Middle frontal gyrus (tissue), 1 donor: ENCODE results near the gene FER.

Experiments used
- DNase-seq: peaks from one replicate; pipeline ENCODE4 v3.0.0-alpha.2; 2015; ENCODE audit warnings: low spot score; ENCODE audit errors: extremely low spot score

Gene FER

DNA sequence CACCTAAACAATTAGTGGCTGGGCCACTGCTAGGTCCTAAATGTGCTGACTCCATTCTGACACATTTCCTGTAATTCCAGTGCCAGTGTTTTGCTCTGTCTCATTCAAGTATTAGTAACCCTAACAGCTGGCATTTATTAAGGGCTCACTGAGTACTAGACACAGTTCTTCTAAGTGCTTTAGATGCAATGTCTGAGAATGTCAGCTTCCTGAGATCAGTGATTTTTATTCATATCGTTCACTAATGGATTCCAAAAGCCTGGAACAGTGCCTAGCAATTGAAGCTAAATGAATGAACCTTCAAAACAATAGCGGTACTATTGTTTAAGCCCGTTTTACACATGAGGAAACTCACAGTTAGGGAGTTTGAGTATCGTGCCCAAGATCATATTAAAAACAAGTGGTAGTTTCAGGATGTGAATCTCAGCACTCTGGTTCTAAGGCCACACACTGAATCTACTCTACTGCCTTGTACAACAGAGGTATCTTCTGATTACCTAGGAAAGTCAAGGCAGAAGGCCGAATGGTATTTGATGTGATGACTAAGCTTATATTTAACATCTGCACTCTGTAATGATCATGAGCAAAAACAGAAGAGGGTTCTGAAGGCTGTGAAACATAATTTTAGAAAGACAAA lies 358.1 kb downstream of the FER start:
- DNase-seq: no peak

DNA sequence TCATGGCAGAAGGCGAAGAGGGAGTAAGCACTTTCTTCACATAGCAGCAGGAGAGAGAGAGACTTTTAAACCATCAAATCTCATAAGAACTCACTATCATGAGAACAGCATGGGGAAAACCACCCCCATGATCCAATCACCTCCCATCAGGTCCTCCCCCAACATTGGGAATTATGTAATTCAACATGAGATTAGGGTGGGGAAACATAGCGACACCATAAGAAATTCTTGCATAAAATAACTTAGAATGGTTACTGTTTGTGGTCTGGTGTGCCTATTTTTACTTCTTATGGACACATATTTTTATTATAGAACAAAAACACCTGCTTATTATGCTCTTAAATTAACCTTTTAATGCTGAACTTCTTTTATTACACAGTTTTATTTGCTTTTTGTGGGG lies 364.0 kb downstream of the FER start:
- no peak for DNase-seq

DNA sequence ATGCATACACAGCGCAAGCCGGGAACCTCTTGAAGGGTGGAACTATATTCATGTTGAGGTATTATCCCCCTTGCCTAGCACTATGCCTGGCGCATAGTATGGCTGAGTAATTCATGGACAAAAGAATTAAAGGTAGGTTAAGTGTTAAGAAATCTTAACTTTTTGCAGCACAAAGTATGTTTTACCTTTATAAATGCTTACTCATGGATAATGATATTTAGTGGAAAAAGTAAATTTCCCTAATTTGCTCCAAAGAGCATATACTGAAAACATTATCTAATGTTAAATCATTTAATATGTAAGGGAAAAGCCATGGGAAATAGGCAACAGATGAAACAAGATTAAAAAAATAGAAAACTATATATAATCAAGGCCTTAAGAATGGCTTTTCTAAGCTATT lies 365.9 kb downstream of the FER start:
- DNase-seq: no peak

DNA sequence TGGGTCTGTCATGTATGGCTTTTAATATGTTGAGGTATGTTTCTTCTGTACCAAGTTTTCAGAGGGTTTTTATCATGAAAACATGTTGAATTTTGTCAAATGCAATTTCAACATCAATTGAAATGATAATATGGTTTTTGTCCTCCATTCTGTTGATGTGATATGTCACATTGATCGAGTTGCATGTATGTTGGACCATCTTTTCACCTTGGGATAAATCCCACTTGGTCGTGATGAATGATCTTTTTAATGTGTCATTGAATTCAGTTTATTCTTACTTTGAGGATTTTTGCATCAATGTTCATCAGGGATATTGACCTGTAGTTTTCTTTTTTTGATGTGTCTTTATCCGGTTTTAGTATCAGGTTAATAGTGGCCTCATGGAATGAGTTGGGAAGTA lies 373.5 kb downstream of the FER start:
- no peak for DNase-seq

- DNase-seq: no peak
Measured at GRCh38 chr5:109125755-109126429, 378.2 kb downstream of the FER start.

DNA sequence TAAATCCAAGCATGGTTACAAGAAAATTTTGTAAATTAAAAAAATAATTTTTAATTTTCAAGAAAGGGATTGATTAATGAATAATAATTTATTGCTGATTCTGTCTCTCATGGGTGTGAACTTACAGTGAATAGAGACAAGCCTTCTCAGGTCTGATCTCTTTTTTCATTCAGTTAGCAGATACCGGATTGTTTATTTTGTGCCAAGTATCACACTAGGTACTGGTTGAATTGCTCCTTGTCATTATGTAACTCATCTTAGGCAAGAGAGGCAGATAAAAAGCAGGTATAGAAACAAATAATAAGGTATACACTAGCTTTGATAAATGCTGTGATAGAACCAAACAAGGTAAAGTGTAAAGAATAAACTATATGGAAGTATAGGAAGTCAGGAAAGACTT lies 378.8 kb downstream of the FER start:
- DNase-seq: no peak

DNA sequence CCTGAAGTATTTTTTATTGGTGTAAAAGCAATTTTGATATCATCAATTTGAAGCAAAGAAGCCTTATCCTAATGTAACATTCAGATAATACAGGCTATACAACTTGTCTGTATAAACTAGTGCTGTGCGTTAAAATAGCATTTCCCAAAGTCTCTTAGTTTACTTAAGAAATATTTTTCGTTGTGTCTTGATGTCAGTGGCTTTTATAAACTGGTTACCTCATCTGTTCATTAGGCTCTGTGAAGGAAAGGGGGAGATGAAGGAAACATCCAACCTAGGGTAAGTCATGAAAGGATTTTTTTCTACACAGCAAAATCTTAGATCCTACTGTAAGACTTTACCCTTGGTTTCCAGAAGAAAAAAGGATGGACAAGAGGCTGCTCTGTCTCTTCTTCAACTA lies 389.2 kb downstream of the FER start:
- DNase-seq: no peak

DNA sequence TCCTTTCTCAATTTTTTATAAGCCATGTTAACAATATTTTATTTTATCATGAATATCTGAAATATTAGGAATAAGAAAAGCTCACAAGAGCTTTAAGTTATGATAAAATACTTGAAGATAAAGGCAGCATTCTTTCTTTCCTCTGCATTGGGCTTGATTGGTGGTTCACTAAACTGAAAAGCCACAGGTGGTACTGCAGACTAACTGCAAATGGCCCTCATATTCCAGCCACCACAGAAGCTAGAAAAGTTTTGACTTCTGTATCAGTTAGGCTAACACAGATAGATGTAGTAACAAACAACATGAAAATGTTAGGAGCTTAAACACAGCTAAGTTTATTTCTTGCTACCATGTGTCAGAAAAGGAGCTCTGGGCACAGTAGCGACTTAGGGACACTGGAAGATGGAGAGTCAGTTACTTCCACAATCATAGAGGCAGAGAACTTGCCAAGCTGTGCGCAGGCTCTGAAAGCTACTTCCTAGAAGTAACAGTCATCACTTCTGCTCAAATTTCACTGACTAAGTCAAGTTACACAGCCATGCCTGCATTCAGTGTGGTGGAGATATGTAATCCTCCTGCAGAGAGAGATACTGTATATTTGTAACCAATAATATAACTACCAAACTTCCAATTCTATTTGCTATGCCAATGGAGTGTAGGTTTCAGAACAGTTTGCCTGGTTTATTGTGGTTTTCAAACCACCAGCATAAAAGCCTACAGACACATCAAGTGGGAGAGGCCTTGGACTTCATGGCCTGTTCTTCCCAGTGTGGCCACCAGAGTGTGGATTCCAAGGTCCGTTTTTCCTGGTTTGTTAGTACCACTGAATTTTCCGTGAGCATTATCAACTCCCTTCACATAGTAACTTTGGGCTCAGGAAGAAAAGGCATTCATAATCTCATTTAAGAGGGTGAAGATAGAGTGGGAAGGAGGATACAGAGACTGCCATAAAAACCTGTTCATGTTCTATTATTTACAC lies 393.8 kb downstream of the FER start:
- DNase-seq: no peak

GRCh38 chr5:109143031-109143430 lies 395.3 kb downstream of the FER start:
- no peak for DNase-seq

- DNase-seq: no peak
Measured at GRCh38 chr5:109145139-109145538, 397.4 kb downstream of the FER start.

- DNase-seq: no peak
Measured at GRCh38 chr5:109146591-109146990, 398.9 kb downstream of the FER start.

DNA sequence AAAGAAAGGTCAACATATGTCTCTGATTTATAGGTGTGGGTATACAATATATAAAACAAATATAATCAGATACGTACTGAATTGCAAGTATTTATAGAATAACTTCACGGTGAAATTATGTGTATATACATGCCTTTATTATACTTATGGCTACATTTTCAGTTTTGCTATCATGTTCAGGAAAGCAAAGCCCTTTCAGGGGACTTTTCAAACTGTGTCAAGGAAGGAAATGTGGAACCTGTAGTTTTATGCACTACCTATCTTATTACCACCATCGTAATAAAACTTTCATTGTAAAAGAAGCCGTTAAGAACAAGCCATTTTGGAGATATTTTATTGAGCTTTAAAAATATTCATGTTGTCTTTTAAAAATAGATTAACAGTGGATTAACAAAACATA lies 404.9 kb downstream of the FER start:
- no peak for DNase-seq

- no peak for DNase-seq
Measured at GRCh38 chr5:109155625-109156024, 407.9 kb downstream of the FER start.

DNA sequence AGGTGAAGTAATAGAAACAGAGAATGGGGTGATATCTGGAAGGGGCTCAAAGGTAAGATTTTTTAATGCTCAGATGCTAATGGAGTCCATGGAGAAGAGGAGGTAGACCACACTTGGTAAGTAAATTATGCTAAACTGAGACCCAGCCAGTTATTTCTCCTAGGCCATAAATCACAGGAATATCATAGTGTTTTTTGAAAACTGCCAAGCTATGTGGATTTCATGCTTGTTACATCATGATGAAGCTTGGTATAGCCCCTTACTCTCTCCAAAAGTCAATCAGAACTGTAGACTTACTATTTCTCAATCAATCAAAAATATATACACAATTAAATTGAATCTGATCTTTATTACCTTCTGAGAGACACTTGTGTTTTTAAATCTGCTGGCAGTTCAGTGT lies 409.2 kb downstream of the FER start:
- no peak for DNase-seq

DNA sequence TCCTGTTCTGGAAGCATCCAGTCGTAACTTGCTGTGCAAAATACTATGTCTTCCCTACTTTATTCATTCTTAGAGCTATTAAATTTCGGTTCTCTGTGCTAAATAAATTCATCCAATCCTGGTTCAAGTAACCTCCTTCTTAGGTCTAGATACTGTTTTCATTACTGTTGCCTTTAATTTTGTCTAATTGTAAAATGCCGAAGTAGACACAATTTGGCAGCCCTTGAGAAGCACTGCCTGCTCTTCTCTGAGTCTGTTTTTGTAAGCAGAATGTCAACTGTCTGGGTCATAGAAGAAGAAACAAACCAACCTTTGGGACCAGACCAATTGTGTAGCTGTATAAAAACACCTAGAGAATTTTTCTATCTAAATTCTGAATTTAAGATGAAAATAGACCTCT lies 412.8 kb downstream of the FER start:
- no peak for DNase-seq

DNA sequence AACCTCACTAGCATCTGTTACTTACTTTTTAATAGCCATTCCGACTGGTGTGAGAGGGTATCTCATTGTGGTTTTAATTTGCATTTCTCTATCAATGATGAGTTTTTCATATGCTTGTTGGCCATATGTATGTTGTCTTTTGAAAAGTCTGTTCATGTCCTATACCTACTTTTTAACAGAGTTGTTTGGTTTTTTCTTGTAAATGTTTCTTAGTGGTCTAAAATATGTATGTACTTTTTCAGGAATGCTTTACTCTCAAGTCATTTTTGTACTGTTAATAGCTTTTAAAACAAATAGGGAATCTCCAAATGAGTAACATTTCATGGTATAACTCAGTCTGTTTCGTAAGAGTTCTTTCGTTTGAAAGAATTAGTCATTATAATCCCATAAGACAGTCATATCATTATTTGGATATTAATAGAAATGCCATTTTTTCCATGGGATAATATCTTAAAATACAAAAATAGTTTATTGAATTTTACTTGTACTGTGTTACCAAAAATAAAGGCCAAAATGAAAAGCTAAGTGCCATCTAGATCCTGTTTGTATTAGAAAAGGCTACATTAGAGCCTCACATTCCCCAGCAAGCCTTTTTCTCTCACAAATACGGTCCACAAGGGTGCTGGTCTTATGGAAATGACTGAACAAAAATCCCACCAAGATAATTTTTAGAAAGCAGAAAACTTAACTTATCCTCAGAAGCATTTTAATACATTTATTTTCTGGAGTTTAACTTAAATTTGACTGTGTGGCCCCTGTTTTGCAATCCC lies 414.4 kb downstream of the FER start:
- DNase-seq: no peak

DNA sequence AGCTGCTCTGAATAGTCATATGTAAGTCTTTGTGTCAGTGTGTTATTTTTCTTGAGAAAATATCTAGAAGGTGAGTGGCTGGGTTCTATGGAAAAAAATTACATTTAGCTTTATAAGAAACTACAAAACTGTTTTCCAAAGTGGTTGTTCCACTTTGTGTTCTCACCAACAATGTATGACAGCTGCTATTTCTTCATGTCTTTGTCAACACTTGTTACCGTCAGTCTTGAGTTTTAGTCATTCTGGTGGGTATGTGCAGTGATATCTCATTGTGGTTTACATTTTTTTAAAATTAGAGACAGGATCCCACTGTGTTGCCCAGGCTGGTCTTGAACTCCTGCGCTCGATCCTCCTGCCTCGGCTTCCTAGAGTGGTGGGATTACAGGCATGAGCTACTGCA lies 415.6 kb downstream of the FER start:
- no peak for DNase-seq

DNA sequence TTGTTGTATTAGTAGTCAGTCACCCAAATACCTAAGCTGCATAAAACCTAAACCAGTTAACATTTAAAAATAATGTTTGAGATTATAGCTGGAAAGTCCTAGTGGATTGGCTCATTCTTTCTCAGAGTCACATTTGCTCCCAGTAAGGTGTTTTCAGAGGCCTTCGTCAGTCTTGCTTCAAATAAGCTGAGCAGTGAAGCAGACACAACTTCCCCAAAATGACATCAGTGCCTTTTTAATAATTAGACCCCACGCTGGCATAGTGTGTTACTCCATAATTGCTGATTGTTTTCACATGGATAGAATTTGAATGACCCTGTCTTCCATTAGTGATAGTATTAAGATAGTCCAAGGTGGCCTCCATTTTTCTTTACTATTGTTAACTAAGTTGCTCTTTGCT lies 416.3 kb downstream of the FER start:
- no peak for DNase-seq

GRCh38 chr5:109167586-109167985 lies 419.9 kb downstream of the FER start:
- no peak for DNase-seq

- DNase-seq: no peak
Measured at GRCh38 chr5:109168151-109168550, 420.5 kb downstream of the FER start.

GRCh38 chr5:109170629-109171350 lies 423.1 kb downstream of the FER start:
- DNase-seq: no peak
